ENCODE data around the gene IQCM.

GRCh38 chr4:149443537-149443936, 372.1 kb downstream of the IQCM start:
- TF ChIP-seq, protein P1, sequence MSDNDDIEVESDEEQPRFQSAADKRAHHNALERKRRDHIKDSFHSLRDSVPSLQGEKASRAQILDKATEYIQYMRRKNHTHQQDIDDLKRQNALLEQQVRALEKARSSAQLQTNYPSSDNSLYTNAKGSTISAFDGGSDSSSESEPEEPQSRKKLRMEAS (CRISPR knock-in tag; IDR thresholded peaks at IDR 0.05): no peak
- TF ChIP-seq CTCF (IDR thresholded peaks at IDR 0.05): no peak
- no peak for TF ChIP-seq NFYB (CRISPR knock-in tag; conservative IDR thresholded peaks at IDR 0.05; ENCODE audit: low read depth)
